CD14-positive monocyte (primary cell): ENCODE measurements around the gene PSAPL1. TPM values are rescaled to one million over a fixed set of nuclear protein-coding genes. Genes with fewer than 3 reads are reported as not detected.

Experiments
- DNase-seq, 3 donors: peaks; one replicate each; pipeline ENCODE4 v3.0.0-alpha.2; 2011 to 2022
- H2AFZ ChIP-seq: 2 replicates; pipeline ENCODE4 v1.6.0; 2012; ENCODE audit warnings: mild to moderate bottlenecking, low read depth, low read length, inconsistent platforms; ENCODE audit not compliant: insufficient read depth, poor library complexity, severe bottlenecking
- H3K27ac ChIP-seq, 2 donors: 1 replicate in 1 of 2; 2 replicates in 1 of 2; pipeline ENCODE4 v1.5.1; 2012 to 2013; ENCODE audit warnings: low read length in 2 of 2, control low read depth in 1 of 2, inconsistent platforms in 1 of 2, low read depth in 1 of 2, mild to moderate bottlenecking in 1 of 2
- H3K27me3 ChIP-seq, 2 donors: one replicate each; pipeline versions ENCODE4 v1.6.0 to v1.6.1; 2011 to 2013; ENCODE audit warnings: low read length in 2 of 2; ENCODE audit not compliant: control insufficient read depth in 2 of 2, insufficient read depth in 2 of 2
- H3K36me3 ChIP-seq, 2 donors: replicated peaks in 1 of 2; 1 replicate in 1 of 2; 2 replicates in 1 of 2; pipeline versions ENCODE4 v1.5.1 to v1.6.1; 2012 to 2013; ENCODE audit warnings: low read length in 2 of 2, control low read depth in 1 of 2, inconsistent platforms in 1 of 2, mild to moderate bottlenecking in 1 of 2; ENCODE audit not compliant: insufficient read depth in 2 of 2, control insufficient read depth in 1 of 2
- H3K4me1 ChIP-seq, 2 donors: 1 replicate in 1 of 2; 2 replicates in 1 of 2; pipeline versions ENCODE4 v1.5.1 to v1.6.1; 2012 to 2013; ENCODE audit warnings: low read length in 2 of 2, control low read depth in 1 of 2, inconsistent platforms in 1 of 2, mild to moderate bottlenecking in 1 of 2, moderate library complexity in 1 of 2; ENCODE audit not compliant: insufficient read depth in 2 of 2, control insufficient read depth in 1 of 2
- H3K4me2 ChIP-seq: replicated peaks from 2 replicates; pipeline ENCODE3; 2012; ENCODE audit warnings: low read length, moderate library complexity, mild to moderate bottlenecking; ENCODE audit not compliant: poor library complexity, severe bottlenecking; ENCODE audit errors: extremely low read depth
- H3K4me3 ChIP-seq, 3 experiments: fragments of 200-600 bp in 1 of 3; sonication (generic) in 1 of 3; replicated peaks in 1 of 3; 1 replicate in 2 of 3; 2 replicates in 1 of 3; pipeline ENCODE4 v1.5.1; 2011 to 2013; ENCODE audit warnings: low read length in 3 of 3, mild to moderate bottlenecking in 3 of 3, control low read depth in 2 of 3, low read depth in 2 of 3, inconsistent platforms in 1 of 3, moderate library complexity in 1 of 3
- H3K79me2 ChIP-seq: 2 replicates; pipeline ENCODE4 v1.6.0; 2012; ENCODE audit warnings: mild to moderate bottlenecking, control low read depth, inconsistent platforms, low read length, moderate library complexity; ENCODE audit not compliant: insufficient read depth
- H3K9ac ChIP-seq: 2 replicates; pipeline ENCODE4 v1.6.0; 2017; ENCODE audit warnings: low read length, mild to moderate bottlenecking; ENCODE audit not compliant: insufficient read depth, poor library complexity, severe bottlenecking
- H3K9me3 ChIP-seq, 2 donors: replicated peaks in 1 of 2; 1 replicate in 1 of 2; 2 replicates in 1 of 2; pipeline versions ENCODE4 v1.5.1 to v1.6.1; 2012 to 2013; ENCODE audit warnings: low read length in 2 of 2, control low read depth in 1 of 2; ENCODE audit not compliant: control insufficient read depth in 1 of 2, insufficient read depth in 1 of 2
- H4K20me1 ChIP-seq: 2 replicates; pipeline ENCODE4 v1.6.0; 2012; ENCODE audit warnings: mild to moderate bottlenecking, low read length, control low read depth, moderate library complexity; ENCODE audit not compliant: insufficient read depth
- H3K27ac Mint-ChIP-seq, 7 donors: one replicate each; pipeline ENCODE4 v1.8.0; 2020; ENCODE audit warnings: mild to moderate bottlenecking in 7 of 7, mixed read lengths in 7 of 7, moderate library complexity in 6 of 7, inconsistent platforms in 2 of 7
- H3K27me3 Mint-ChIP-seq, 3 donors: one replicate each; pipeline ENCODE4 v1.8.0; 2021 to 2022; ENCODE audit warnings: low read depth in 3 of 3, mild to moderate bottlenecking in 3 of 3, mixed read lengths in 3 of 3, moderate library complexity in 3 of 3, inconsistent platforms in 1 of 3
- H3K36me3 Mint-ChIP-seq, 2 donors: one replicate each; pipeline ENCODE4 v1.8.0; 2020; ENCODE audit warnings: mixed read lengths in 2 of 2, inconsistent platforms in 1 of 2, mild to moderate bottlenecking in 1 of 2
- H3K4me1 Mint-ChIP-seq: one replicate; pipeline ENCODE4 v1.8.0; 2020; ENCODE audit warnings: mild to moderate bottlenecking, mixed read lengths
- H3K4me3 Mint-ChIP-seq, 2 donors: one replicate each; pipeline ENCODE4 v1.8.0; 2020; ENCODE audit warnings: mild to moderate bottlenecking in 2 of 2, mixed read lengths in 2 of 2, moderate library complexity in 1 of 2
- H3K9me3 Mint-ChIP-seq, 7 donors: one replicate each; pipeline ENCODE4 v1.8.0; 2020 to 2022; ENCODE audit warnings: mixed read lengths in 7 of 7, mild to moderate bottlenecking in 6 of 7, moderate library complexity in 6 of 7, inconsistent platforms in 2 of 7
- CTCF ChIP-seq: fragments of 200-600 bp; IDR thresholded peaks from one replicate; pipeline ENCODE4 v1.8.0; 2022; ENCODE audit warnings: antibody characterized with exemption, mild to moderate bottlenecking
- WGBS: methylation state at CpG from one replicate; pipeline ENCODE4 v1.1.5; 2013; ENCODE audit warnings: missing lambda C conversion rate; ENCODE audit not compliant: insufficient coverage; 5-methylcytosine and 5-hydroxymethylcytosine counted together
- intact Hi-C, 2 donors: fragments of 100-400 bp; cut with micrococcal nuclease; formaldehyde crosslinking; loops; one replicate each; pipeline versions ENCODE4 v1.15.0 to v1.15.1; 2023
- polyA plus RNA-seq, 3 donors: library from polyadenylated mRNA; depleted of rRNA in 1 of 3; unstranded in 2 of 3; stranded (reverse) in 1 of 3; fragments of 300-500 nt in 2 of 3; fragments of >200 nt in 1 of 3; fragmentation: Illumina TruSeq in 2 of 3; gene quantifications; 1 replicate in 2 of 3; 2 replicates in 1 of 3; pipeline ENCODE4 v1.2.3, GENCODE V29; 2012 to 2021

The PSAPL1 gene
- polyA plus RNA-seq, 3 donors, result not detected

GRCh38 chr4:7441201-7441600, 6.5 kb upstream of the PSAPL1 start:
- Histone ChIP-seq H3K27me3 (no peaks in the 10 kb centered on the region), H3K4me2 (no peak overlapping the region), H3K9ac (no peak overlapping the region), H3K36me3 (no peaks in the 10 kb centered on the region), H3K27ac (no peak overlapping the region), H2AFZ (no peak overlapping the region), H3K9me3 (no peaks in the 10 kb centered on the region), H3K4me3 (no peak overlapping the region), H3K4me1 (no peaks in the 10 kb centered on the region), H4K20me1 (no peaks in the 10 kb centered on the region), H3K79me2 (no peaks in the 10 kb centered on the region)
- TF ChIP-seq CTCF, result no peak
- Mint-ChIP-seq H3K27ac (no peak overlapping the region), H3K4me3 (no peak overlapping the region), H3K36me3 (no peaks in the 10 kb centered on the region), H3K9me3 (peaks cover 0 to 5% (median 0%) of the 10 kb centered on the region in 7 donors), H3K27me3 (peaks cover 5 to 13% (median 6%) of the 10 kb centered on the region in 3 donors), H3K4me1 (no peaks in the 10 kb centered on the region)
- no peak for DNase-seq
- 74% methylated on average over 3 of the region's 7 CpGs for WGBS
- intact Hi-C loops, result no loop called here

- Histone ChIP-seq H4K20me1 (no peaks in the 10 kb centered on the region), H3K4me1 (no peaks in the 10 kb centered on the region), H3K4me2 (no peak overlapping the region), H3K9ac (no peak overlapping the region), H3K36me3 (no peaks in the 10 kb centered on the region), H3K27me3 (no peaks in the 10 kb centered on the region), H3K9me3 (no peaks in the 10 kb centered on the region), H3K27ac (no peak overlapping the region), H3K4me3 (no peak overlapping the region), H3K79me2 (no peaks in the 10 kb centered on the region), H2AFZ (no peak overlapping the region)
- no peak overlapping the region for H3K27ac Mint-ChIP-seq
- no peak for DNase-seq
- TF ChIP-seq CTCF, result no peak
- intact Hi-C loops, result no loop called here
- 100% methylated on average over 2 of the region's 2 CpGs for WGBS
- peaks cover 0 to 5% (median 0%) of the 10 kb centered on the region in 7 donors for H3K9me3 Mint-ChIP-seq
- H3K36me3 Mint-ChIP-seq, result no peaks in the 10 kb centered on the region
- no peaks in the 10 kb centered on the region for H3K4me1 Mint-ChIP-seq
- peaks cover 4 to 9% (median 6%) of the 10 kb centered on the region in 3 donors for H3K27me3 Mint-ChIP-seq
- no peak overlapping the region for H3K4me3 Mint-ChIP-seq
Observed at GRCh38 chr4:7439699-7440098, 5.0 kb upstream of the PSAPL1 start.
